A673 (cell line): Measurements from ENCODE around the gene ASB10.

Experiments
- CTCF ChIP-seq: fragments of 300-800, 200-600 bp; sonication (generic); conservative IDR thresholded peaks from 2 replicates; pipeline ENCODE4 v1.5.1; 2017; ENCODE audit warnings: low read depth, mild to moderate bottlenecking, antibody characterized with exemption, low read length, moderate library complexity, mixed read lengths
- EZH2 ChIP-seq: fragments of 200-600 bp; sonication (generic); IDR thresholded peaks from 2 replicates; pipeline ENCODE4 v1.6.1; 2017; ENCODE audit warnings: borderline replicate concordance, low read depth, mild to moderate bottlenecking, mixed read lengths, antibody characterized with exemption, low read length; ENCODE audit not compliant: poor library complexity, severe bottlenecking

GRCh38 chr7:151213826-151214225 is 26.8 kb upstream of the ASB10 start:
- TF ChIP-seq CTCF, result no peak
- TF ChIP-seq EZH2, result no peak
